ENCODE measurements around the gene HIVEP3. TPM values are rescaled to one million over a fixed set of nuclear protein-coding genes. Genes with fewer than 3 reads are reported as not detected.

HIVEP3 gene
- total RNA-seq, 1 donor from 2014 or later, result 5.8 TPM

DNA sequence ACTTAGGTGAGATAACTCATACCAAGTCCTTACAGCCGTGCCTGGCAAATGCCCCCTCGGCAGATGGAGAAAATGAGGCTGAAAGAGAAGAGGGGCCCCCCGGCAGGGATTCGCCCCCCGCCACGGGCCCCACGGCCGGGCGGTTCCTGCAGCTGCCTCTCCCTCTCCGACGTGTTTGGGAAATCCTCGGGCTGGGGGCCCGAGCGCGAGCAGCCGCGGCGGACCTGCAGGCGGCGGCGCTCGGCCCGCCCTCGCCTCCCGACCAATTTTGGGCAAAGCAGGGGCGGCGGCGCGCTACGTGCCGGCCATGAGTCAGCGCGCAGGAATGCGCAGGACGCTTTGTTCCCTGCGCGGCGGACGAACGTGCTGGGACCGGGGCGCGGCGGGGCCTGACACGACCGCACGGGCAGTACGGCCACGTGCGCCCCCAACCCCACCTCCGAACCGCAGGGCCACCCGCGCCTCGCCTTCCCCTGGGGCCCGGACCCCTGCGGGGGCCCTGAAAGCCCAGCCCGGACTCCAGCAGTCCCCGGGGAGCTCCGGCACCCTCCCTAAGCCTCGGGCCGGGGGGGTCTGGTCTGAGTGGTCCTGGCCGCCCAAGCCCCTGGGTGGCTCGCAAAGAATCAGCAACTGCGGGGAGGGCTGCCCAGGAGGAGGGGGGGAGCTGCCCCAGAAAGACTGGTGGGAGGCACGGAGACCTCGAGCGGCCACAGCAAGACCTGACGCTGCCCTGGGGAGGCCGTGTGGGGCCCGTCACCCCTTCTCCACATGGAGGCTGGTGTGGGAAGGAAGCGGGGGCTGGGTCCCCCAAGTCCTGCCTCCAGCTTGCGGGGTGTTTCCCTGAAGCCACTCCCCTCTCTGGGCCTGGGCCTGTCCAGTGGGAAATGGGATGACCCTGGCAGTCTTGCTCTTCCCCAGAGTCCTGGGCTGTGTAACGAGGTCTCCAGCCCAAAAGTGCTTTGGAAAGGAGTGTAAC lies 422.4 kb downstream of the HIVEP3 start:
- no peak for DNase-seq (ENCODE audit: low read depth)
- Histone ChIP-seq H3K36me3 (ENCODE audit: control insufficient read depth, insufficient read depth, low read length) (no peaks in the 10 kb centered on the region), H3K27me3 (ENCODE audit: control insufficient read depth, insufficient read depth, low read length) (no peaks in the 10 kb centered on the region), H3K4me3 (ENCODE audit: low read depth, low read length) (no peak overlapping the region)
- TF ChIP-seq, protein P1, sequence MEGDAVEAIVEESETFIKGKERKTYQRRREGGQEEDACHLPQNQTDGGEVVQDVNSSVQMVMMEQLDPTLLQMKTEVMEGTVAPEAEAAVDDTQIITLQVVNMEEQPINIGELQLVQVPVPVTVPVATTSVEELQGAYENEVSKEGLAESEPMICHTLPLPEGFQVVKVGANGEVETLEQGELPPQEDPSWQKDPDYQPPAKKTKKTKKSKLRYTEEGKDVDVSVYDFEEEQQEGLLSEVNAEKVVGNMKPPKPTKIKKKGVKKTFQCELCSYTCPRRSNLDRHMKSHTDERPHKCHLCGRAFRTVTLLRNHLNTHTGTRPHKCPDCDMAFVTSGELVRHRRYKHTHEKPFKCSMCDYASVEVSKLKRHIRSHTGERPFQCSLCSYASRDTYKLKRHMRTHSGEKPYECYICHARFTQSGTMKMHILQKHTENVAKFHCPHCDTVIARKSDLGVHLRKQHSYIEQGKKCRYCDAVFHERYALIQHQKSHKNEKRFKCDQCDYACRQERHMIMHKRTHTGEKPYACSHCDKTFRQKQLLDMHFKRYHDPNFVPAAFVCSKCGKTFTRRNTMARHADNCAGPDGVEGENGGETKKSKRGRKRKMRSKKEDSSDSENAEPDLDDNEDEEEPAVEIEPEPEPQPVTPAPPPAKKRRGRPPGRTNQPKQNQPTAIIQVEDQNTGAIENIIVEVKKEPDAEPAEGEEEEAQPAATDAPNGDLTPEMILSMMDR (IDR thresholded peaks at IDR 0.05; ENCODE audit: insufficient read depth, low read length, poor library complexity, severe bottlenecking), result no peak

DNA sequence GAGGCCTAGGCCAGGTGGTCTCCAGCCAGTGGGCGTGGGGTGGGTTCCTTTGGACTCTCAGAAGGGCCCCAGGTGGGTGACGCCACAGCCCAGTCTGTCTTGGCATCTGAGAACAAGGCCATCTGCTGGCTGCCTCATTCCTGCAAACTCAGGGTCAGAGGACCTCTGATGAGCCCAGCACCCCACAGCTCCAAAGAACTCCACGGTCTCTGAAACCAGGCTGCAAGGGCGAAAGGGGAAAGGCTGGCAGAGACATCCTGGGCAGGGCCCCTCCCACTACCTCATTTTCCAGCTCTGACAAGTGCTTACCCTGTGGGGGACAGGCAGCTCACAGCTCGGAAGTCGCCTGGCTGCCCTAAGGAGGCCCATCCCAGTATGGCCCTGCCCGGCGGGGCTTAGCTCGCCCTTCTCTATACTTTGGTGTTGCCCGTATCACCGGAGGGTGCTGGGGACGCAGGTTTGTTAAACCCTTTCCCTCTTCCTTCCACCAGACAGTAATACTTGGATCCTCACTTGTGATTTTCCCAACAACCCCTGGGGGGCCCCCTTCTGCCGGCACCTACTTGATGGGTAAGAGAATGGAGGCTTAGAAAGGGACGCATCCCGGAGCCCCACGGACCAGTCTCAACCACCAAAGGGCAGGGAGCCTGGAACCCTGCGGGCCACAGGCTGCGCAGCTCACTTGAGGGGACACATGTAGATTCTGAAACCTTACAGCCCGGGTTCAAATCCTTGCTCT lies 423.3 kb downstream of the HIVEP3 start:
- H3K36me3 ChIP-seq (ENCODE audit: control insufficient read depth, insufficient read depth, low read length), result no peaks in the 10 kb centered on the region
- no peak for DNase-seq (ENCODE audit: low read depth)
- TF ChIP-seq, protein P1 (IDR thresholded peaks at IDR 0.05; ENCODE audit: insufficient read depth, low read length, poor library complexity, severe bottlenecking), result peak; percentile 45
- H3K4me3 ChIP-seq (ENCODE audit: low read depth, low read length), result no peak overlapping the region
- H3K27me3 ChIP-seq (ENCODE audit: control insufficient read depth, insufficient read depth, low read length), result no peaks in the 10 kb centered on the region

DNA sequence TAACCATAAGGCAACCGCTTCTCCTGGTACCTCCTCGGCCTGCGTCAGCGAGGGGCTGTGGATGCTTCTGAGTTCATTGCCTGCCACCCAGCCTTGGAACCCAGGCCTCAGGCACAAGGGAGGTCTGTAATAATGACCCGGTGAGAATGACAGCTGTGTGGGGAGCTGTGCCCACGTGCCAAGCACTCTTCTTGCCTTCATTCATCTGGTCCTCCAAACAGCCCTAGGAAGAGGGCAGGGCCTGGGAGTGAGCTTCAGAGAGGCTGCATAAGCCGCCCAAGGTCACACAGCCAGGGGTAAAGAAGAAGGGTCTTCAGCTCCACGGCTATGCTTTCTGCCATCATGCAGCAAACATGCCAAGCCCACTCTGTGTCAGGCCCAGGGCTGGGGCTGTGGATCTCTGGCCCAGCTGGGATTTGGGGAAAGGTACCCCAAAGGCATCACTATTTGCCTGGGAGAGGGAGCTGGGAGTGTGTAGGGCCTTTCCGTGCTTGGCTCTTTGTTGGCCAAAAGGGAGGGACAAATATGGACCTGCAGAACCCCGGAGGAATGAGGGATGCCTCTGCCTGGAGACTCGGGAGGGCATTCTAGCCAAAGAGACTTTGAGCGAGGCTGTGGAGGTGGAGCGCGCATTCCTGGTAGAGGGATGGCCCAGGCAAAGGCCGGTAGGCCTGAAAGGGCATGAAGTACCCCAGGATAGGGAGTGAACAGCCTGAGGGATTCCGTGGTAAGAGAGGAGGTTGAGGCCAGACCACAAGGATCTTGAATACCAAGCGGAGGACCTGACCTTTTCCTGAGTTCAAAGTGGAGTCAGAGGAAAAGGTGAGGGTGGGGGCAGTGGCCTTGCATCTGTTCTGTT lies 424.1 kb downstream of the HIVEP3 start:
- H3K4me3 ChIP-seq (ENCODE audit: low read depth, low read length), result no peak overlapping the region
- H3K27me3 ChIP-seq (ENCODE audit: control insufficient read depth, insufficient read depth, low read length), result no peaks in the 10 kb centered on the region
- no peak for DNase-seq (ENCODE audit: low read depth)
- TF ChIP-seq, protein P1 (IDR thresholded peaks at IDR 0.05; ENCODE audit: insufficient read depth, low read length, poor library complexity, severe bottlenecking), result no peak
- H3K36me3 ChIP-seq (ENCODE audit: control insufficient read depth, insufficient read depth, low read length), result no peaks in the 10 kb centered on the region

DNA sequence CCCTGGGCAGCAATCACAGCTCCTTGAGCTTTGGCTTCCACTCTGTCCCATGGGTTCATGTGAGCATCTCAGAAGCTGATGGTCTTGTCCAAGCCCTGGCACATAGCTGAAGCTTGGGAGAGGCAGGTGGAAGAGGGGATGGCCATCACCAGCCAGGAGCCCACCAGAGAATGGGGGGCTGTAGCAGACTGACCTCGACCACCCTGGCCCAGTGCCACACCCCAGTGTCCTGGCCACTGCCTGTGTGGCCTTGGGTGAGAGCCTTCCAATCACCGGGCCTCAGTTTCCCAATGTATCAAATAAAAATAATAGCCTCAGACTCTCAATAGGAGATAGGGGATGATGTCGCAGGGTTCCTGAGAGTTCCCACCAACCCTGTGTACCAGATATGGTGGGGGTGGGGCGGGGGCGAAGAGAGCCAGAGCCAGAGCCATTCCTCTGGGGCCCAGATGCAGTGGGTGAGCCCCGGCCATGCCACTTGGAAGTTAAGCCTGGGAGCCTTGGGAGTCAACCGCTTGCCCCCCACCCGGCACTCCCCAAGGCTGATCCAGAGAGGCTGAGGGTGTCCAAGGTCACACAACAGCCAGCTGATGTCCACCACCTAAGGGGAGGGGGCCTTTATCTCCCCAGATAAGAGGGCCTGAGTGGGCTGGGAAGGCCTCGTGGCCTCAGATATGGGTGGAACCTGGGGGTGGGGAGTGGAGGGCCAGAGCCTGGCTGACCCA lies 424.9 kb downstream of the HIVEP3 start:
- DNase-seq (ENCODE audit: low read depth), result no peak
- TF ChIP-seq, protein P1 (IDR thresholded peaks at IDR 0.05; ENCODE audit: insufficient read depth, low read length, poor library complexity, severe bottlenecking), result no peak
- H3K4me3 ChIP-seq (ENCODE audit: low read depth, low read length), result no peak overlapping the region
- no peaks in the 10 kb centered on the region for H3K27me3 ChIP-seq (ENCODE audit: control insufficient read depth, insufficient read depth, low read length)
- no peaks in the 10 kb centered on the region for H3K36me3 ChIP-seq (ENCODE audit: control insufficient read depth, insufficient read depth, low read length)

DNA sequence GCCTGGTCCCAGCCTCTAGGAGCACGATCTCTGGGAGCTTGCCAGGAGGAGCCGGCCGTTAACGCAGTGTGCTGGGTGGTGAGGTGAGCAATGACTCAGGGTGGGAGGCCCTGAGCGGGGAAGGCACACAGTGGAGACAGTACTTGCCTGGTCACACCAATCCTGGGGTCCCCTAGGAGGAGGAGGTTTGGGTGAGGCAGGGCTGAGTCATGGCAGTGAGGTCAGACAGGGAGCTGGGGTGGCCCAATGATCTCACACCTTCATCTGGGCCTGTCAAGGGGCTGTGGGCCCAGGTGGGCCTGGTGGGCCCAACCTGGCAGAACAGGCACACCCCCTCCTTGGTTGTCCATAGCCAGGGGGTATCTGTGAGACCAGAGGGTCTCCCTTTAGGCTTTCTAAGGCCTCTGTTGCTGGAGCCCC lies 425.6 kb downstream of the HIVEP3 start:
- H3K27me3 ChIP-seq (ENCODE audit: control insufficient read depth, insufficient read depth, low read length), result no peaks in the 10 kb centered on the region

More for the DNA sequence above, 425.6 kb downstream of the HIVEP3 start:
- peak; percentile 90 for DNase-seq (ENCODE audit: low read depth)
- H3K36me3 ChIP-seq (ENCODE audit: control insufficient read depth, insufficient read depth, low read length), result no peaks in the 10 kb centered on the region
- H3K4me3 ChIP-seq (ENCODE audit: low read depth, low read length), result no peak overlapping the region
- TF ChIP-seq, protein P1 (IDR thresholded peaks at IDR 0.05; ENCODE audit: insufficient read depth, low read length, poor library complexity, severe bottlenecking), result no peak
